DOHH2 (cell line): Measurements from ENCODE around the gene IRX2.

ENCODE experiments used
- H3F3A ChIP-seq: fragments of 200-600 bp; sonication (generic), shearing (Covaris generic); 2 replicates; pipeline ENCODE4 v1.6.0; 2016; ENCODE audit warnings: antibody characterized with exemption, mild to moderate bottlenecking; ENCODE audit not compliant: control insufficient read depth, insufficient read depth
- H3K27ac ChIP-seq: fragments of 200-600 bp; sonication (generic); 2 replicates; pipeline ENCODE4 v1.5.1; 2014; ENCODE audit warnings: low read depth, mild to moderate bottlenecking, low read length, moderate library complexity
- H3K27me3 ChIP-seq: fragments of 200-600 bp; sonication (generic); 2 replicates; pipeline ENCODE4 v1.6.1; 2014; ENCODE audit warnings: mild to moderate bottlenecking, low read length, mixed read lengths; ENCODE audit not compliant: control insufficient read depth
- H3K36me3 ChIP-seq: fragments of 200-600 bp; sonication (generic); 2 replicates; pipeline ENCODE4 v1.6.1; 2014; ENCODE audit warnings: mild to moderate bottlenecking, low read length, moderate library complexity, mixed read lengths; ENCODE audit not compliant: control insufficient read depth
- H3K4me1 ChIP-seq: fragments of 200-600 bp; sonication (generic); 2 replicates; pipeline ENCODE4 v1.6.1; 2014; ENCODE audit warnings: mild to moderate bottlenecking, low read length, mixed read lengths; ENCODE audit not compliant: control insufficient read depth
- H3K4me2 ChIP-seq: fragments of 200-600 bp; sonication (generic); 2 replicates; pipeline ENCODE4 v1.6.0; 2014; ENCODE audit warnings: mild to moderate bottlenecking, low read length, moderate library complexity
- H3K4me3 ChIP-seq: fragments of 200-600 bp; sonication (generic); 2 replicates; pipeline ENCODE4 v1.5.1; 2014; ENCODE audit warnings: mild to moderate bottlenecking, low read length, mixed read lengths
- H3K79me2 ChIP-seq: fragments of 200-600 bp; sonication (generic); 2 replicates; pipeline ENCODE4 v1.6.1; 2014; ENCODE audit warnings: mild to moderate bottlenecking, low read length, mixed read lengths; ENCODE audit not compliant: control insufficient read depth
- H3K9me2 ChIP-seq: fragments of 200-600 bp; sonication (generic); replicated peaks from 2 replicates; pipeline ENCODE4 v1.6.1; 2014; ENCODE audit warnings: mild to moderate bottlenecking, low read length, mixed read lengths; ENCODE audit not compliant: control insufficient read depth
- H3K9me3 ChIP-seq: fragments of 200-600 bp; sonication (generic); 2 replicates; pipeline ENCODE4 v1.6.1; 2014; ENCODE audit warnings: antibody characterized with exemption, low read length, mixed read lengths; ENCODE audit not compliant: control insufficient read depth, insufficient read depth
- H4K20me1 ChIP-seq: fragments of 200-600 bp; sonication (generic); 2 replicates; pipeline ENCODE4 v1.6.0; 2014; ENCODE audit warnings: low read depth, mild to moderate bottlenecking, antibody characterized with exemption, low read length, moderate library complexity; ENCODE audit not compliant: control insufficient read depth, insufficient read depth
- EZH2phosphoT487 ChIP-seq: fragments of 200-600 bp; sonication (generic); IDR thresholded peaks from 2 replicates; pipeline ENCODE4 v1.6.1; 2017; ENCODE audit warnings: borderline replicate concordance, mild to moderate bottlenecking, antibody characterized with exemption, low read length, moderate library complexity, mixed read lengths
- TF ChIP-seq, protein P1 (sequence below): fragments of 200-600 bp; sonication (generic); IDR thresholded peaks from one replicate; pipeline ENCODE4 v1.5.1; 2014; ENCODE audit warnings: antibody characterized with exemption, mild to moderate bottlenecking, low read depth, low read length; ENCODE audit not compliant: poor library complexity, severe bottlenecking

The IRX2 gene

DNA sequence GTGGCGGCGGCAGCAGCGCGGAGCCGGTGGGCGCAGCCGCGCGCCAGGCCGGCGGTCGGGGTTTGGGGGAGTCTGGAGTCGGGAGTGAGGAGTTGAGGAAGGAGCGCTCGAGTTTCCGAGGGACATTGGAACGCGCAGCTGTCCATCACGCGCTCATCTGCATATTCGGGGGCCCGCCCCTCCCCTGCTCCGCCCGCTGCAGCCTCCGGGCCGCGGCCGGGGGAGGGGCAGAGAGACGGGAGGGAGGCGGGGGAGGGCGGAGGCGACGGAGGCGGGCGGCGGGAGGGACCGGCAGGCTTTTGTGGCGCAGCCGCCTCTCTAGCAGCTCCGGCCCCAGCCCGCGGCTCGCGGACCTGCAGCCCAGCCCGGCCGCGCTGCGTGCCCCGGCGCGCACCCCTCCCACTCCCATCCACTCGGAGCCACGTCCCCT lies at the start of gene IRX2:
TSS of gene IRX2 (minus strand) at position 86 of the 430 bp plus-strand sequence. CDS start 264 bp downstream, outside the sequence.
- Histone ChIP-seq H4K20me1 (no peaks in the 10 kb centered on the region), H3F3A (no peaks in the 10 kb centered on the region), H3K79me2 (no peaks in the 10 kb centered on the region), H3K36me3 (no peaks in the 10 kb centered on the region), H3K4me3 (no peak within 1 kb of the TSS), H3K9me3 (peaks cover 39% of the 10 kb centered on the region; the same call in 1 of the 2 replicates), H3K27ac (no peak within 1 kb of the TSS), H3K4me2 (no peak within 1 kb of the TSS), H3K4me1 (no peaks in the 10 kb centered on the region), H3K9me2 (no peaks in the 10 kb centered on the region), H3K27me3 (no peaks in the 10 kb centered on the region)
- TF ChIP-seq EZH2phosphoT487 = no peak
- TF ChIP-seq, protein P1, sequence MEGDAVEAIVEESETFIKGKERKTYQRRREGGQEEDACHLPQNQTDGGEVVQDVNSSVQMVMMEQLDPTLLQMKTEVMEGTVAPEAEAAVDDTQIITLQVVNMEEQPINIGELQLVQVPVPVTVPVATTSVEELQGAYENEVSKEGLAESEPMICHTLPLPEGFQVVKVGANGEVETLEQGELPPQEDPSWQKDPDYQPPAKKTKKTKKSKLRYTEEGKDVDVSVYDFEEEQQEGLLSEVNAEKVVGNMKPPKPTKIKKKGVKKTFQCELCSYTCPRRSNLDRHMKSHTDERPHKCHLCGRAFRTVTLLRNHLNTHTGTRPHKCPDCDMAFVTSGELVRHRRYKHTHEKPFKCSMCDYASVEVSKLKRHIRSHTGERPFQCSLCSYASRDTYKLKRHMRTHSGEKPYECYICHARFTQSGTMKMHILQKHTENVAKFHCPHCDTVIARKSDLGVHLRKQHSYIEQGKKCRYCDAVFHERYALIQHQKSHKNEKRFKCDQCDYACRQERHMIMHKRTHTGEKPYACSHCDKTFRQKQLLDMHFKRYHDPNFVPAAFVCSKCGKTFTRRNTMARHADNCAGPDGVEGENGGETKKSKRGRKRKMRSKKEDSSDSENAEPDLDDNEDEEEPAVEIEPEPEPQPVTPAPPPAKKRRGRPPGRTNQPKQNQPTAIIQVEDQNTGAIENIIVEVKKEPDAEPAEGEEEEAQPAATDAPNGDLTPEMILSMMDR = no peak

DNA sequence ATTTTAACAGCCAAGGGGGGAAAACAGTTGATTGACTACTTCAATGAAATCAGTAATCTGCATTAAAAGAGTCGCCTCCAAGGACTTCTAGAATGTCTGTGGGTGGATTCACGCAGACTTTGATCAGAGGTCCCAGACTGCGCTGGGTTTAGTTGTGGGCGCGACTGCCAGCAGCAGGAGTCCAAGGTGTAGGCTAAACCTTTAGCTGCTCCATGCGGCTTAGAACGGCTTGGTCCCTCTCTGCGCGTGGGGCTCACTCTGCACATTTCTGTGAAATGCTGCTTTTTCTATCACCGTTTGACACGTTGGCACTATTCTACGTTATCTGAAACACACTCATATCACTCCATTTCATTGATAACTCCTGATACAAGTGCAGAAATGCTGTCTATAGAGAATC lies 48.6 kb upstream of the IRX2 start:
- Histone ChIP-seq H3K79me2 (no peaks in the 10 kb centered on the region), H3K36me3 (no peaks in the 10 kb centered on the region), H3K9me2 (no peaks in the 10 kb centered on the region), H3F3A (no peaks in the 10 kb centered on the region), H3K9me3 (no peaks in the 10 kb centered on the region), H4K20me1 (no peaks in the 10 kb centered on the region), H3K4me2 (no peak overlapping the region), H3K4me1 (no peaks in the 10 kb centered on the region), H3K4me3 (no peak overlapping the region), H3K27me3 (no peaks in the 10 kb centered on the region), H3K27ac (no peak overlapping the region)
- no peak for TF ChIP-seq EZH2phosphoT487
- TF ChIP-seq, protein P1 = no peak

DNA sequence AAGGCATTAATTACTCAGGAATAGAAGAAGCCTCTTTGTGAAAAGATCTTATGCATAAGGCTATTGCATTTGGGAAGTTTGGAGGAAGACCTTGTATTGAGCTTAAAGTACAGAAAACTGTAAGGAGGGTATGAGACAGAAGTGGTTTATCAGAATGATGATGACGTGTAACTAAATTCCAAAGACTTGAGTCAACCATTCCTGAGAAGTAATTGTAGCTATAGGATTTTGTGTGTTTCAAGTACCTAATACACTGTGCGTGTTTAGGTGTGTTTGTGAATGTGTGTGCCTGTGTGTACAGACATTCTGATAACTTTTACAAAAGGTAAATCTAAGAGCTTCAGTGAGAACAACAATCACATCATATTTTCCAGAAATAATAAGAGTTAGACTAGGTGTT lies 46.5 kb upstream of the IRX2 start:
- Histone ChIP-seq H3K9me2 (no peaks in the 10 kb centered on the region), H3F3A (no peaks in the 10 kb centered on the region), H3K4me2 (no peak overlapping the region), H3K4me3 (no peak overlapping the region), H3K27me3 (no peaks in the 10 kb centered on the region), H3K36me3 (no peaks in the 10 kb centered on the region), H3K27ac (no peak overlapping the region), H3K9me3 (peaks cover 3% of the 10 kb centered on the region; the same call in 1 of the 2 replicates), H3K79me2 (no peaks in the 10 kb centered on the region), H4K20me1 (no peaks in the 10 kb centered on the region), H3K4me1 (no peaks in the 10 kb centered on the region)
- TF ChIP-seq, protein P1 = no peak
- TF ChIP-seq EZH2phosphoT487 = no peak

DNA sequence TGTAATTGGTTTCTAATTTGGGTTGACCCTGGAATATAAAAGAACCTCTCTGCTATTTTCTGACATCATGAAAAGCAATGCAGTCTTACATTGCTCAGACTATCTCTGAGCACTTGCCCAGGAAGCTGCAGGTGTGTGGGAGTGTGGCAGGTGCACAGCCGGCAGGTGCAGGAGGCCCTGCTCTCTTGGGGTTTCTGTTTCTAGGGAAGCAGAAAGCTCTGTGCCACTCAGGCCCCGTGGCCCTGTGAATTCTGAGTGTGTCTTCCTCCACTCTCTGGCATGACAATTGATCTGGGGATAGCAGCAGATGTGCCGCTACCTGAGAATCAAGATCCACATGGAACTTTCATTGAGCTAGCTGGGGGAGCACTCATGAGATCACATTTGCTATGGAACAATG lies 45.7 kb upstream of the IRX2 start:
- no peaks in the 10 kb centered on the region for H3K4me1 ChIP-seq
- TF ChIP-seq, protein P1 = no peak
- no peak for TF ChIP-seq EZH2phosphoT487
- H3K27ac ChIP-seq = no peak overlapping the region
- no peak overlapping the region for H3K4me3 ChIP-seq
- H3K79me2 ChIP-seq = no peaks in the 10 kb centered on the region
- H4K20me1 ChIP-seq = no peaks in the 10 kb centered on the region
- no peak overlapping the region for H3K4me2 ChIP-seq
- no peaks in the 10 kb centered on the region for H3F3A ChIP-seq
- H3K27me3 ChIP-seq = no peaks in the 10 kb centered on the region
- H3K9me2 ChIP-seq = no peaks in the 10 kb centered on the region
- peaks cover 3% of the 10 kb centered on the region; the same call in 1 of the 2 replicates for H3K9me3 ChIP-seq
- no peaks in the 10 kb centered on the region for H3K36me3 ChIP-seq
